Measurements from ENCODE around the gene LRFN2. TPM values are rescaled to one million over a fixed set of nuclear protein-coding genes. Genes with fewer than 3 reads are reported as not detected.

LRFN2 gene
- total and polyA plus RNA-seq, 2 experiments from 2014 or later, result 0.29 to 2.5 TPM

DNA sequence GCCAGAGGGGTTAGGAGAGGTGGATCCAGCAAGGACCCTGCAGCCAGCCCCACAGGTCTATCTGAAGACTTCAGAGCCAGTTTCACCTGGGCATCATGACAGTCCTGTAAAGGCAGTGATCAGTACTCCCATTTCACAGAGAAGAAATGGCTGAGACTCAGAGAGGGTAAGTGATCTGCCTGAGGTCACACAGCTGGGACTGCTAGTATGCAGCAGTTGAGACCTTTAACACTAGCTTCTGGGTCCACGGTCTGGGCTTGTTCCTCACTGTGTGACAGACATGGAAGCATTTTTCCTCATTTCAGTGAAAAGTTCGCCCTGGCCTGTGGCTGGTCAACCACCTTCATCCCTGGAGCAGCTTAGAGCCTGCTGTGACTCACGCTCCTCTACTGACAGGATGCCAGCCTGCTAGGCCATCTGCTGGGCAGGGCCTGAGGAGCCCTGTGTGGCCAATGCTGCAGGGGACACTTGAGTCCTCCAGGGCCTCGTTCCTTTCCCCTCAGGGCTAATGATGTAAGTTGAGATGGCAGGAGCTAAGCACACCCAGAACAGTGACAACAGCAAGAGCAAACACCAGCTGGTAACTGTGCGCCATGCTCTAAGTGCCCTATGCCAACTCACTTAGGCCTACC lies 192.0 kb downstream of the LRFN2 start (continued):
- TF ChIP-seq POLR2AphosphoS5 (IDR thresholded peaks at IDR 0.05; ENCODE audit: low read depth) (no peak), CREB1 (CRISPR knock-in tag; IDR thresholded peaks at IDR 0.05; ENCODE audit: low read depth) (no peak), EZH2 (IDR thresholded peaks at IDR 0.05; ENCODE audit: low read depth, unreplicated experiment) (no peak)
- TF ChIP-seq, protein P1, sequence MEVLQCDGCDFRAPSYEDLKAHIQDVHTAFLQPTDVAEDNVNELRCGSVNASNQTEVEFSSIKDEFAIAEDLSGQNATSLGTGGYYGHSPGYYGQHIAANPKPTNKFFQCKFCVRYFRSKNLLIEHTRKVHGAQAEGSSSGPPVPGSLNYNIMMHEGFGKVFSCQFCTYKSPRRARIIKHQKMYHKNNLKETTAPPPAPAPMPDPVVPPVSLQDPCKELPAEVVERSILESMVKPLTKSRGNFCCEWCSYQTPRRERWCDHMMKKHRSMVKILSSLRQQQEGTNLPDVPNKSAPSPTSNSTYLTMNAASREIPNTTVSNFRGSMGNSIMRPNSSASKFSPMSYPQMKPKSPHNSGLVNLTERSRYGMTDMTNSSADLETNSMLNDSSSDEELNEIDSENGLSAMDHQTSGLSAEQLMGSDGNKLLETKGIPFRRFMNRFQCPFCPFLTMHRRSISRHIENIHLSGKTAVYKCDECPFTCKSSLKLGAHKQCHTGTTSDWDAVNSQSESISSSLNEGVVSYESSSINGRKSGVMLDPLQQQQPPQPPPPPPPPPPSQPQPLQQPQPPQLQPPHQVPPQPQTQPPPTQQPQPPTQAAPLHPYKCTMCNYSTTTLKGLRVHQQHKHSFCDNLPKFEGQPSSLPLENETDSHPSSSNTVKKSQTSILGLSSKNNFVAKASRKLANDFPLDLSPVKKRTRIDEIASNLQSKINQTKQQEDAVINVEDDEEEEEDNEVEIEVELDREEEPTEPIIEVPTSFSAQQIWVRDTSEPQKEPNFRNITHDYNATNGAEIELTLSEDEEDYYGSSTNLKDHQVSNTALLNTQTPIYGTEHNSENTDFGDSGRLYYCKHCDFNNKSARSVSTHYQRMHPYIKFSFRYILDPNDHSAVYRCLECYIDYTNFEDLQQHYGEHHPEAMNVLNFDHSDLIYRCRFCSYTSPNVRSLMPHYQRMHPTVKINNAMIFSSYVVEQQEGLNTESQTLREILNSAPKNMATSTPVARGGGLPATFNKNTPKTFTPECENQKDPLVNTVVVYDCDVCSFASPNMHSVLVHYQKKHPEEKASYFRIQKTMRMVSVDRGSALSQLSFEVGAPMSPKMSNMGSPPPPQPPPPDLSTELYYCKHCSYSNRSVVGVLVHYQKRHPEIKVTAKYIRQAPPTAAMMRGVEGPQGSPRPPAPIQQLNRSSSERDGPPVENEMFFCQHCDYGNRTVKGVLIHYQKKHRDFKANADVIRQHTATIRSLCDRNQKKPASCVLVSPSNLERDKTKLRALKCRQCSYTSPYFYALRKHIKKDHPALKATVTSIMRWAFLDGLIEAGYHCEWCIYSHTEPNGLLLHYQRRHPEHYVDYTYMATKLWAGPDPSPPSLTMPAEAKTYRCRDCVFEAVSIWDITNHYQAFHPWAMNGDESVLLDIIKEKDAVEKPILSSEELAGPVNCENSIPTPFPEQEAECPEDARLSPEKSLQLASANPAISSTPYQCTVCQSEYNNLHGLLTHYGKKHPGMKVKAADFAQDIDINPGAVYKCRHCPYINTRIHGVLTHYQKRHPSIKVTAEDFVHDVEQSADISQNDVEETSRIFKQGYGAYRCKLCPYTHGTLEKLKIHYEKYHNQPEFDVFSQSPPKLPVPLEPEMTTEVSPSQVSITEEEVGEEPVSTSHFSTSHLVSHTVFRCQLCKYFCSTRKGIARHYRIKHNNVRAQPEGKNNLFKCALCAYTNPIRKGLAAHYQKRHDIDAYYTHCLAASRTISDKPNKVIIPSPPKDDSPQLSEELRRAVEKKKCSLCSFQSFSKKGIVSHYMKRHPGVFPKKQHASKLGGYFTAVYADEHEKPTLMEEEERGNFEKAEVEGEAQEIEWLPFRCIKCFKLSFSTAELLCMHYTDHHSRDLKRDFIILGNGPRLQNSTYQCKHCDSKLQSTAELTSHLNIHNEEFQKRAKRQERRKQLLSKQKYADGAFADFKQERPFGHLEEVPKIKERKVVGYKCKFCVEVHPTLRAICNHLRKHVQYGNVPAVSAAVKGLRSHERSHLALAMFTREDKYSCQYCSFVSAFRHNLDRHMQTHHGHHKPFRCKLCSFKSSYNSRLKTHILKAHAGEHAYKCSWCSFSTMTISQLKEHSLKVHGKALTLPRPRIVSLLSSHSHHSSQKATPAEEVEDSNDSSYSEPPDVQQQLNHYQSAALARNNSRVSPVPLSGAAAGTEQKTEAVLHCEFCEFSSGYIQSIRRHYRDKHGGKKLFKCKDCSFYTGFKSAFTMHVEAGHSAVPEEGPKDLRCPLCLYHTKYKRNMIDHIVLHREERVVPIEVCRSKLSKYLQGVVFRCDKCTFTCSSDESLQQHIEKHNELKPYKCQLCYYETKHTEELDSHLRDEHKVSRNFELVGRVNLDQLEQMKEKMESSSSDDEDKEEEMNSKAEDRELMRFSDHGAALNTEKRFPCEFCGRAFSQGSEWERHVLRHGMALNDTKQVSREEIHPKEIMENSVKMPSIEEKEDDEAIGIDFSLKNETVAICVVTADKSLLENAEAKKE (CRISPR knock-in tag; IDR thresholded peaks at IDR 0.05), result no peak

DNA sequence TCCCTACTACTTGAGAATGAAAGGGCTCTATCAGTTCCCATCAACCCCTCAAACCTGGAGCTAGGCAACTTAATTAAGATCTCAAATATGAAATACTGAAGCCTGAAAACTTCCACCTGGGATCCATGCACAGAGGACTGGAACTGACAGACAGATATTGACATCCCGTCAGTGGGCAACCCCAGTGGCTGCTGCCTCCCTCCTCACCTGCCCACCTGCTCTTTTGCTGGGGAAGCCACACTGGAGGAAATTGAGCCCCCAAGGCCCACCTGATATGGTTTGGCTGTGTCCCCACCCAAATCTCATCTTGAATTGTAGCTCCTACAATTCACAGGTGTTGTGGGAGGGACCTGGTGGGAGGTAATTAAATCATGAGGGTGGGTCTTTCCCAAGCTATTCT lies 192.8 kb downstream of the LRFN2 start:
- H3K4me3 Mint-ChIP-seq, result no peak overlapping the region
- DNase-seq (ENCODE audit: low spot score) (no peak), ATAC-seq (no peak)
- H3K36me3 Mint-ChIP-seq (ENCODE audit: low read depth), result no peaks in the 10 kb centered on the region
- Histone ChIP-seq H4K20me1 (replicated peaks; ENCODE audit: insufficient read depth) (no peaks in the 10 kb centered on the region), H3F3A (replicated peaks; ENCODE audit: low read depth) (no peaks in the 10 kb centered on the region), H2AFZ (no peak overlapping the region), H3K36me3 (ENCODE audit: insufficient read depth) (no peaks in the 10 kb centered on the region), H3K4me2 (no peak overlapping the region), H3K79me2 (replicated peaks; ENCODE audit: insufficient read depth) (no peaks in the 10 kb centered on the region), H3K27me3 (ENCODE audit: insufficient read depth) (no peaks in the 10 kb centered on the region), H3K4me1 (ENCODE audit: insufficient read depth) (no peaks in the 10 kb centered on the region), H3K9me2 (ENCODE audit: insufficient read depth) (no peaks in the 10 kb centered on the region), H3K4me3 (no peak overlapping the region), H3K27ac (ENCODE audit: low read depth) (no peak overlapping the region)
- no peak overlapping the region for H3K27ac Mint-ChIP-seq
- H3K4me1 Mint-ChIP-seq, result peaks cover 3% of the 10 kb centered on the region
- H3K9me3 Mint-ChIP-seq, result no peaks in the 10 kb centered on the region; the same call in 1 of the 3 replicates
- no peak for TF ChIP-seq CREB1 (CRISPR knock-in tag; IDR thresholded peaks at IDR 0.05; ENCODE audit: low read depth)
- no peak for TF ChIP-seq STAT1 (IDR thresholded peaks at IDR 0.05; ENCODE audit: unreplicated experiment)
- no peak for TF ChIP-seq ZNF114 (CRISPR knock-in tag; IDR thresholded peaks at IDR 0.05)
- TF ChIP-seq, protein P2, sequence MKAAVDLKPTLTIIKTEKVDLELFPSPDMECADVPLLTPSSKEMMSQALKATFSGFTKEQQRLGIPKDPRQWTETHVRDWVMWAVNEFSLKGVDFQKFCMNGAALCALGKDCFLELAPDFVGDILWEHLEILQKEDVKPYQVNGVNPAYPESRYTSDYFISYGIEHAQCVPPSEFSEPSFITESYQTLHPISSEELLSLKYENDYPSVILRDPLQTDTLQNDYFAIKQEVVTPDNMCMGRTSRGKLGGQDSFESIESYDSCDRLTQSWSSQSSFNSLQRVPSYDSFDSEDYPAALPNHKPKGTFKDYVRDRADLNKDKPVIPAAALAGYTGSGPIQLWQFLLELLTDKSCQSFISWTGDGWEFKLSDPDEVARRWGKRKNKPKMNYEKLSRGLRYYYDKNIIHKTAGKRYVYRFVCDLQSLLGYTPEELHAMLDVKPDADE (IDR thresholded peaks at IDR 0.05), result no peak
- peaks cover 2% of the 10 kb centered on the region for H3K27me3 Mint-ChIP-seq (ENCODE audit: insufficient read depth, low read depth, poor library complexity)

Measured in GM23338 (cell line).